Stimulated activated CD8-positive, alpha-beta memory T cell treated with anti-CD3 and anti-CD28 coated beads, Interleukin-4, amount 100 ng/mL, for 4 hours (primary cell): ENCODE measurements around the gene DNAAF8.
"Not testable (repeated sequence)": the region's sequence is repeated elsewhere in the genome, so short reads cannot be mapped to it uniquely, and the experiment has no call there.

Experiments used
- DNase-seq, 2 donors: peaks; one replicate each; pipeline ENCODE4 v3.0.0-alpha.2; 2020; ENCODE audit warnings: low read depth in 2 of 2, low spot score in 1 of 2

The DNAAF8 gene

DNA sequence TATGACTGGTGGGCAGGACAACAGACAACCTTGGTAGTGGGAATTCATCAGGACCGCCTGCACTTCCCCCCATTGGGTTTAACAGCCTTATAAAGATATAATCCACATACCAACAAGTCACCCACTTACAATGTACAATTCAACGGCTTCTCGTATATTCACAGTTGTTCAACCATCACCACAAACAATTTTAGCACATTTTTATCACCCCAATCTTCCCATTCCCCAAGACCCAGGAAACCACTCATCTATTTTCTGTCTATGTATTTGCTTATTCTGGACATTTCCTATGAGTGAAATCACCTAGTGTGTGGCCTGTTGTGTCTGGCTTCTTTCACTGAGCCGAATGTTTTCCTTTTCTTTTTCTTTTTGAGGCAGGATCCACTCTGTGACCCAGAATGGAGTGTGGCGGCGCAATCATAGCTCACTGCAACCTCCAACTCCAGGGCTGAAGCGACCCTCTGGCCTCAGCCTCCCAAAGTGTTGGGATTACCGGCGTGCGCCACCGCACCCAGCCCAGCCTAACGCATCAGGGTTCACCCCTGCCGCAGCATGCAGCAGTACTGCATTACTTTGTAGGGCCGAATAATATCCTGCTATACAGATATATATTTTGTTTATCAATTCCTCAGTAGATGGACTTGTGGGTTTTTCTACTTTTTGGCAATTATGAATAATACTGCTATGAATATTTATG lies 11.1 kb upstream of the DNAAF8 start:
- DNase-seq = no peak

DNA sequence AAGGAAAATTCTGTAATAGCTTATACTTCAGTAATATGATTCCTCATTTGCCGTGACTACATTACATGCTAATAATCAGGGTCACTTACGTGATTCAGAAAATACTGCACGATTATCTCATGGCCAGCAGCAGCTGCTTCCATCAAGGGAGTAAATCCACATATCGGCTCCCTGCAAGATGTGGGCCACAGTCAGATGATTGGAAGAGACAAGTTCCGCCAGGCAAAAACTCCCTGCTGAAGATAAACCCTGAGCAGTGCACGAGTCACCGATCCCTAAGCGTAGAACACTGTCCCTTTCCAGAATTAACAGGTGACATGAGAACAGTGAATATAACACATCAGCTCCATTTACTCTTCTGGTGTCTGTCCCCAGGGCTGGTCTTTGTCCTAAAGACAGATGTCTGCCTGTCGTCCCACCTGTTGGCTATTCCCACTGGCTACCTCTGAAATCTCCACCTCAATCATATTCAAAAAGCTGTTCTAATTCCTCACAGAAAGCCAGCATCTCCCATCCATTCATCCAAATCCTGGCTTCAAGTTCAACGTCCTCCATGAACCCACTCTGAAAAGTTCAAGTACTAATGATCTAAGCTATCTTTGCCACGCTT lies 9.6 kb upstream of the DNAAF8 start:
- no peak for DNase-seq

DNA sequence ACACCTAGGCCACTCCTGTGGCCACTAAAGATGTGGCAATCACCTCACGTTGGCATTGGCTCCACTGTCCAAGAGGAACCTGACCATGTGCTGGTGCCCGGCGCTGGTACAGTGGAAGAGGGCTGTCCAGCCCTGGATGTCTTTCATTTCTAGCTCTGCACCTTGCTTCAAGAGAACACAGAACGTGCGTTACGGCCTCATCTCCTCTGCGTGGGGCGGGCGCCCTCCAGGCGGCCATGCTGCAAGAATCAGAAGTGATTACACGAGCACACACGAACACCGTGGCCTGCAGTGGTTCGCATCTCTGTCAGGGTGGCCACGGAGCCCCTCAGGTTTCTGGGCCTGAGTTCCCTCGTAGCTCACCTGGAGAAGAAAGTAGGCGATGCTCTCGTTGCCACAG lies 7.7 kb upstream of the DNAAF8 start:
- no peak for DNase-seq

DNA sequence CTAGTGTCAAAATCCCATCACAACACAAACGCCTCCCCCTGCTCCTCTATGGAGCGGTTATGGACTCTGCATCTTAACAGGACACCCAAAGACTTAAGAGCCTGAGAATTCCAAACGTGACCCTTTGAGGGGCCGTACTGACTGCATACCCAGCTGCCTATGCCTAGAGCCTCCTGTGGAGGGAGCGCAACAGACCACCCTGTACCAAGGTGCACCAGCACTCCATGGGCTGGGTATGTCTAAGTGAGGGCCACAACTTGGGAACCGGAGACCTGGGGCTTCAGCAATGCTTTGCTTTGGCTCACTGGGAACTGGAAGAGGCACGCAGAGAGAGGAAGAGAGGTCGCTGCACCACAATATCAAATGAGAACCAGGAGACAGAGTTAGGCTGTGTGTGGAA lies 5.7 kb upstream of the DNAAF8 start:
- DNase-seq = no peak

DNA sequence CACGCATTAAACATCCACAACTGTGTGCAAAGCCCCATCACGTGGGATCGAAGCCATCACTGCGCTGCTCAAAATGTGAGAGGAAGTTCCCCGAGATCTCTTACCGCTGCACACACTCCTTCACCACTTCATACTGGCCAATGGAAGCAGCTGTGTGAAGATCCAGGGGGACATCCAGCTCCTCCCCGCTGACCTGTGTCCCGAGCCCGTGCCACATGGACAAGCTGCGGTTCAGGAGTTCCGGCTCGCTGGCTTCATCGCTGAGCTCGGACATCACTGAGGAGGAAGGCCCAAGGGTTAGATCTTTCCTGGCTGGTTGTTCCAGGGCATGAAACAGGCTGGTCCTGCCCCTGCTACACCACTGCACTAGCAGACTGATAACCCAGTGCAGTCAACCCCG lies 4.5 kb upstream of the DNAAF8 start:
- no peak for DNase-seq

DNA sequence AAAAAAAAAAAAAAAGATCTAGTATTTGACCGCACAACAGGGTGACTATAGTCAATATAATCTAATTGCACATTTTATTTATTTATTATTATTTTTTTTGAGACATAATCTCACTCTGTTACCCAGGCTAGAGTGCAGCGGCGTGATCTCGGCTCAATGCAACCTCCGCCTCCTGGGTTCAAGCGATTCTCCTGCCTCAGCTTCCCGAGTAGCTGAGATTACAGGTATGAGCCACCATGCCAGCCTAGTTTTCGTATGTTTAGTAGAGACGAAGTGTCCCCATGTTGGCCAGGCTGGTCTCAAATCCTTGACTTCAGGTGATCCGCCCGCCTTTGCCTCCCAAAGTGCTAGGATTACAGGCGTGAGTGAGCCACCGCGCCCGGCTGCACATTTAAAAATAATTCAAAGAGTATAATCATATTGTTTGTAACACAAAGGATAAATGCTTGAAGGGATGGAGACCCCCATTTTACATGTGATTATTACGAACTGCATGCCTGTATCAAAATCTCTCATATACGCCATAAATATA lies 1.1 kb upstream of the DNAAF8 start:
- no peak for DNase-seq

DNA sequence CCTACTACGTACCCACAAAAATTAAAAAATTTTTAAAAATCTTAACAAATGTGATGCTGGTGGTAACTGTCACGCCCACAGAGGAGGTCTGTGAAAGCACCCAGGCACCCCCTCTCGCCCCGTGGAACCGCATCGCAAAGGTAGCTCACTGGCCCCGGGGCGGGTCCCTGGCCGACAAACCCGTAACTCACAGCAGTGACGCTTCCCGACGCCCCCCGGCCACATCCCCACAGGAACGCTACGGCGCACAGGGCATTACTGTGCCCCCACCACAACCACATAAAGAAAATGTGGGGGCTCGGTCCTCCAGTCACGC lies 632 bp upstream of the DNAAF8 start:
- DNase-seq = peak in 1 of 2 donors; percentile 3

DNA sequence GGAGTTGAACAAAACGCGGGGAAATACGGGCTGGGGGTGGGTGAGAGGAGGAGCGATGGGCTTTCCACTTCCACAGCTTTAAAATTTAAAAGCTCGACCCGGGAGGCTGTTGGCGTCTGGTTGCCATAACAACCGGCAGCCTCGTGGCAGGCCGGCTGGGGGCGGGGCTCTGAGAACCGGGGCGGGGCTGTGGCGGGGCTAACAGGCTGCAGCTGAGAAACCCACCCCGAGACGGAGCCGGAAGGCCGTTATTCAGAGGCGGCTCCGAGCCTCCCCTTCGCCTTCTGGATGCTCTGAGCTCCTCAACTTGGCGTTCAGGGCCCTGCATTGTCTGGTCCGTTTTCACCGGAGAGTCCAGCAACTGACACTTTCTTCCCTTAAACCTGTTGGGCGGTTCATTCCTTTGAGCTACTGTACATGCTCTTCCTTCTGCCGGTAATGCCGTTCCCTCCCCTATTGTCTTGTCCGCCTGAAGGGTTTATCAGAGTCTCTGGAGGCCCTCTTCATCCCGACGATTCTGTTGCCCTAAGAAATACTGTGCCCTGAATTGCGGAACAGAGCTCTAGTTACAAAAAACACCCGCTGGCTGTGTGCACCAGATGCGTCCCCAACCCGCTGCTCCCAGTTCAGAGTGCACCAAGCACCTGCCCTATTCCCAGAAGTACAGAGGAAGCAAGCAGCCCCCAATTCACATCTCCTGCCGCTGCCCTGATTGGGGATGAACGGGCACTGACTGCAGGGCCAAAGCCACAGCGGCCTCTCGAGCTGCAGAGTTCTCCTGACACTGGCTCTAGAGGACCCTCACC lies 596 bp downstream of the DNAAF8 start:
- DNase-seq = peak; percentile 85 to 90

DNA sequence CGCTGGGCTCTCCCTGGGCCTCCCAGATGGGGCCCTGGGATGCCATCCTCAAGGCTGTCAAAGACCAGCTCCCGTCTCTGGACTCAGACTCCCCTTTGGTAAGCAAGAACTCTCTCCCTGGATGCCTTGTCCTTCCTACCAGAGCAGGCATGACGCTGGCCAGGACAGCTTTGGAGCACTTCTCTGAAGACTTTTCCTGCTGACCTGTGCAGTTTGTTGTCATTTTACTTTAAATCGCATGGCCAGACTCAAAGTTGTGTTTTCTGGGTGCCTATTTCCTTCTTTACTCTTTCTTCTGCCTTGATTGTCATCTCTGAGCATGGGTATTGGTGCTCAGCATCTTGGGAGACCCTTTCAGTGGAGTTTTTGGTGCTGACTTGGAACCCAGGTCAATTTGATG lies 2.2 kb downstream of the DNAAF8 start:
- DNase-seq = no peak

DNA sequence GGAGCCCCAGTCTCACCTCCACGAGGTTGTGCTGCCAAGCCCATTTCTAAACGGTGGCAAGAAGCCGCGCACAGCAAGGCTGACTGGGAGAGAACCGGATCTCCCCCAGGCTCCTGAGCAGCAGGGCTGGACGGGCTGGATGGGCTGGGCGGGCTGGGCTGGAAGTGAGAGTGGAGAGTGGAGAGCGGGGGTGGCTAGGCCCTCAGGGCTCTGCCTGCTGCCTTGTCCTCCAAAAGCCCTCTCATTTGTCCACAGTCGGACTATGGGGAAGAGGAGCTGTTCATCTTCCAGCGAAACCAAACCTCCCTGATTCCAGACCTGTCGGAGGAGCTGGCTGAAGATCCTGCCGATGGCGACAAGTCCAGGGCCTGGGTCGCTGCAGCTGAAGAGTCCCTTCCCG lies 3.2 kb downstream of the DNAAF8 start:
- DNase-seq = no peak

DNA sequence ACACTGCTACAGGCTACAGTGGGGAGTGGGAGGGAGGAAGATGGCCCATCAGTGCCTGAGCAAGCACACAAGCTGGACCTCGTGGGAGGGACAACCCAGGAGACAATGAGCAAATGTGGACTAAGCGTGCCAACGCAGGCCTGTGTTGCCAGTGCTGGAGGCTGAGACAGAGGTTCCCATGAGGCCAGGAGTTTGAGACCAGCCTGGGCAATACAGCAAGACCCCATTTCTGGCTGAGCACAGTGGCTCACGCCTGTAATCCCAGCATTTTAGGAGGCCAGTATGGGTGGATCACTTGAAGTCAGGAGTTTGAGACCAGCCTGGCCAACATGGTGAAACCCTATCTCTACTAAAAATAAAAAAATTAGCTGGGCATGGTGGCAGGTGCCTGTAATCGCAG lies 4.0 kb downstream of the DNAAF8 start:
- not testable (repeated sequence) for DNase-seq

DNA sequence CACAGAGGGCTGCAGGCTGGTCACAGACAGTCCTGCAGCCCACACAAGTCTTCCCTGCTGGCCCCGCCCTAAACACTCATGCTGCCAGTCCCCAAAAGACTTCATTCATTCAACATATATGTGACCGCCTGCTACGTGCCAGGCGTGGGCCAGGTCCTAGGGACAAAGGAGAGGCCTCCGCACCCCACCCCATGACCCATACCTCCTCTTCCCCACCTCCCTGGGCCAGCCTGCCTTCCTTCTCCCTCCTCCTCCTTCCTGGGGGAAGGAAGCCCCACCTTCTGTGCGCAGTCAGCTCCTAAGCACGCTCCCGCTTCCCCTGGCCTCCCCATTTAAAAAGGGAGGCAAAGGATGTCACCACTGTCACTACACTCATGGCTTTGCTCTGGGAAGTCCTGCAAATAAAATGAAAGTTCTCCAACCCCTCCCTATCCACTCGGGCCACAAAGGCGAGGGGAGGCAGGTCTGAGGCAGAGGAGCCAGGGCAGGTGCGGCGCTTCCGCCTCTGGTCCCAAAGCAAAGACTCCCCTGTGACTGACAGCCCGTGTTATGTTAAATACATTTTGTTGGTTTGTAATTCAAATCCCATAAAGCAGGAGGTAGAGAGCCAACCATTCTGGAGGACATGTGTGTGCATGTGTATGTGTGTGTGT lies 9.0 kb downstream of the DNAAF8 start:
- no peak for DNase-seq

DNA sequence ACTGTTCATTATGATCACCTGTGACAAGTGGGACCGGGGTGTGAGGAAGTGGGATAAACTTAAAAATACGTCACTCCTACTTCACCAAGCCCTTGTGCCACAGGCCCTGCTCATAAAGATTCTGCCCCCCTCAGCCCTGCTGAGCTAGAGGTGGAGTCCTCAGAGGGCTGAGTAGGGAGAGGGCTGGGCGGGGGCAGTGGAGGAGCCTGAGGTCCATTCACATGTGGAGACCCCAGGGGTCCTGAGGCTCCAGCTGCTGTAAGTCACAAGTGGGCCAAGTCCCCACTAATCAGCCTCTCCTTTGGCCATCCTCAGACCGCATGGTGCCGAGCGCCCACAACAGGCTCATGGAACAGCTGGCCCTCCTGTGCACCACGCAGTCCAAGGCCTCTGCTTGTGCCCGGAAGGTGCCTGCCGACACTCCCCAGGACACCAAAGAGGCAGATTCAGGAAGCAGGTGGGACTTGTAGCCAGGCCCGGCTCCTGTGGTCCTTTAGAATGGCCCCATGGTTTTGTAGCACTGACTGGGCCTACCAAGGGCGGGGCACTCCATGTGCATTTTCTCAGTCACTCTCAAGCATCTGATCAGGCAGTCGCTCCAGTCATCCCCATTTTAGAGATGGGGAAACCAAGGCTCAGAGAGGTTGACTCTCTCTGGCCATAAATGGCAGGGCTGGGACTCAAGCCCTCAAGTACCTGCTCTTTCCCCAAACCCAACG lies 10.4 kb downstream of the DNAAF8 start:
- DNase-seq = no peak

DNA sequence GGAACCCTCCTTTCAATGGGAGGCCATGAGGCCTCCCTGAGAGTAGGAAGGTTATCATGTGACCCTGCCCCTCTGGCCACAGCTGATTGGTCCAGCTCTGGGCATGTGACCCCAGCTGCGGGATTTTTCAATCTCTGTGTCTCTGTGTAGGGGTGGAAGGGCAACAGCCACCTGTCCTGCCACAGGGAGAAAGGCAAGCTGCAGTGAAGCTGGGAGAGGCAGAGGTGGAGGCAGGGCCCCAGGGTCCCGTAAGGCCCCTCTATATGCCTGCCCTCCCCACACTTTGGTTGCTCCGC lies 10.9 kb downstream of the DNAAF8 start:
- DNase-seq = no peak

DNA sequence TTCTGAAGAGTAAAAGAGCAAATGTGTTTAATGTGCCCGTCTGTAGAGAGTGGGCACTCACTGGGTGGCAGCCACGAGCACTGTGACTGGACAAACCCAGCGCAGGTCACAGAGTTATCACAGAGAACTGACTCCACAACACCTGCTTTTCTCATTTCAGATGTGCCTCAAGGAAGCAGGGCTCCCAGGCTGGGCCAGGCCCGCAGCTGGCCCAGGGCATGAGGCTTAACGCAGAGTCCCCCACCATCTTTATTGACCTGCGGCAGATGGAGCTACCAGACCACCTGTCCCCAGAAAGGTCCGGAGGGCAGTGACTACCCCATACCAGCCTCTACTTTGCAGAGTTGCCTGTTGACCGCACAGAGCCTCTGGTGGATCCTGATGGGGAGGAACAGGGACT lies 11.9 kb downstream of the DNAAF8 start:
- no peak for DNase-seq

DNA sequence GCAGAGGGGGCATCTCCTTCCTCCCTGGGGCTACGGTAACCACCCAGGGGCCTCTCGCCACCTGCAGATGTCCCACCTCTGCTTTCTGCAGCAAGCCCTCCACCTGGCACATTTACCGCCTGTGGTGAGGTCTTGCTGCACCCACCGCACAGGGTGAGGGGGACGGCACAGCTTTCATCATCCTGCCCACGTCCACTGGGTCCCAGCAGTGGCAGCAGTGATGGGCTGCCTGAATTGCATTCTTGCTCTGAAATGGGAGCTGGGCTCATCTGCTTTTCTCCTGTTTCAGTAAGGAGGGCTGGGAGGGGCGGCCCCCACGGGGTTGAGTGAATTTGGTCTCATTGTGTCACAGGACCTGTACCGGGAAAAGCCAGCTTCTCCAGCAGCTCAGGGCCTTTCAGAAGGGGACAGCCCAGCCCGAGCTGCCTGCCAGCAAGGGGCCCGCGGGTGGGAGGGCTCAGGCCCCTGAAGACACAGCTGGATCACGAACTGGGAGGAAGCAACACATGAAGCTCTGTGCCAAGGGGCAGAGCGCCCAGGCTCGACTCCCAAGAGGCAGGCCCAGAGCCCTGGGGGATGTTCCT lies 12.7 kb downstream of the DNAAF8 start:
- no peak for DNase-seq

DNA sequence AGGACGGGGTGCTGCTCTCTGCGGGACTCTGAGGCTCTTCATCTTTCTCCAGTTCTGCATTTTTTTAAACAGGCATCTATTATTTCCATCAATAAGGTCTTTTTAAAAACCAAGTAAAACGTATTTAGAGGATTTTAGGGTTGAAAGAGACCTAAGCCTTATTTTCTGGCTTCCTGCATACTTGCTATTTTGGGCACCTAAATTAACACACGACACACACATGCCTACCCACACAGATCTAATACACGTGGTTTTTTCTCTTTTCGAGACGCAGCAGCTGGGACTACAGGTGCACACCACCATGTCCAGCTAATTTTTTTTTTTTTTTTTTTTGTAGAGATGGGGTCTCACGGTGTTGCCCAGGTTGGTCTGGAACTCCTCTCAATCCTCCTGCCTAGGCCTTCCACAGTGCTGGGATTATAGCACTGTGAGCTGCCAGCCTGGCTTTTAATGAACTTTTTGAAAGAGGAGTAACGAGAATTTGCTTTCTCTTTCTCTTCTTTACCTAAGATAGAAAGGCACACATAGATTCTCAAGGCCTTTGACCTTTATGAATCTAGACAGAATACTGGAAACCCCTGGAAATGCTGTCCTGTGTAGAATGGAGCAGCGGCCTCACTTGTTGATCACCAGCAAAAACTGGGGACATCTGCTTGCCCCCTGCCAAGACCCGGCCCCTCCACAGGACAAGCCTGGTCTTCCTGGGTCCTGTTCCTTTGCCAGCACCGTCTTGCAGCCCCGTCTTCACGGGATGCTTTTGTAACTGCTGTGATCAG lies 13.8 kb downstream of the DNAAF8 start:
- DNase-seq = no peak

DNA sequence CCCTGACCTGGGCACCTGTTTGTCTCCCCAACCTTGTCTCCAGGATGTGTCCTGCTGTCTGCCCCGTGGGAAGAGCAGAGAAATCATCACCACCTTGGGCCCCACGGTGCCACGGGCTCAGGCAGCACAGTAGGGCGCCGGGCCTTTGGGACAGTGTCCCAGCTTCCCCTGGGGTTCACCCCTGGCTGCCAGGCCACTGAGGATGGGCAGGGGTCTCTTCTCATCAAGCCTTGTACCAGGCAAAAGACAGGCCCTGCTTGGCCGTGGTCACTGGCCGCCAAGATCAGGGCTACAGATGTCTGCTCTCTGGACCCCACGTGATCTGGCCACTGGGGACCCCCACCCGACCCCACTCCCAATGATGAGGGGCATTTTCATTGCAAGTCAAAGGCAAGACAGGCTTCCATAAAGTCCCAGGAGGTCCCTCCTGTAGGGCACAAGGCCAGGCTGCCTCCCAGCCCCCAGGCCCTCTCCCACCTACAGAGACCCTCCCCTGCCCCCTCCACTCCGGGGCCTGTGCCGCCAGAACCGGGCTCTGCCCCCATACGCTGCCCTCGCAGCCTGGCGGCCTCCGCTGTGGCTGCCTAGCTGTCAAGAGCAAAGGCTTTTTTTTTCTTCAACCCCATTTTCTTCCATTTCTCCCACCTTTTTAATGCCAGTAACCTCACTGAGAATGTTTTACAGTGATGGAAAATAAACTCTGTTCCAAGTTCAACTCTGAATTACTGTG lies 14.5 kb downstream of the DNAAF8 start:
- DNase-seq = no peak

DNA sequence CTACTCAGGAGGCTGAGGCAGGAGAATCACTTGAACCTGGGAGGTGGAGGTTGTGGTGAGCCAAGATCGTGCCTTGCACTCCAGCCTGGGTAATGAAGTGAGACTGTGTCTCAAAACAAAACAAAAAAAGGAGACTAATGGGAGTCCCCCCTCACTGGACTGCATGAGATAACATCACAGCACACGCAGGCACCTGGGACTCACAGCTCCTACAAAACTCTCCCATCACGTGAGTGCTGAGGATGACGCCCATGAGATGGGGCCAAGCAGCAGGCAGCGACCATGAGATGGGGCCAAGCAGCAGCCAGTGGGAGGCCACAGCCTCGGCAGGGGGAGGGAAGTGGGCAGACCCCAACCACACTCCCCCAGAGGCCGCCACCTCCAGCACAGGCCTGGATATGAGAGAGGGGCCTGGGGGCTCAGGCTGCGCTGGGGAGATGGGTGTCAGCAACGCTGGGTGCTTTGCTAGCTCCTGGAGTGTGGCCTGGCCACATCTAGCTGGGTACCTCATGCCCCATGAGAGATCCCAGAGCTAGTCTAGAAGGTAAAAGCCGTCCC lies 15.4 kb downstream of the DNAAF8 start:
- no peak for DNase-seq
